ENCODE data around the gene GCLC. TPM values are rescaled to one million over a fixed set of nuclear protein-coding genes. Genes with fewer than 3 reads are reported as not detected.

Gene GCLC
- total RNA-seq, 1 experiment from 2014 or later = 37.2 TPM

DNA sequence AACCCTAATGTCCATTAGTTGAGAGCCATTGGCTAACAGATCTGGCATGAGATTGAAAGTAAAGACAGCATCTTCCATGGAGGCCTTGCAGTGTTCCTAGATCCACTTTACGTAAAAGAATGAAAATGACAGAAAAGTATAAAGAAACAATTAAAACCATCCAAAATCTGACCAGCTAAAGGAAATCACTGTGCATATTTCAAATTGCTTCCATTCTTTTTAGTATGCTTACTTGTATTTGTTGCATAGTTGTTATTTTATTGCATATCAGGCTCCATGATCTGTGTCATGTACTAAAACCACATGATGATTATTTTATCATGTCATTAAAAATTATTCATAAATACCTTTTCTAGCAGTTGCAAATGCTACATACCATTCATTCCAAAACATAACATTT, 67.9 kb downstream of the GCLC start:
- CTCF ChIA-PET = no interaction called here
- no peak for ATAC-seq

GRCh38 chr6:53474010-53474409, 70.9 kb downstream of the GCLC start:
- Histone ChIP-seq H3K4me3 (ENCODE audit: low read depth in 2 of 2, low read length in 2 of 2) (no peak overlapping the region), H3K9me3 (ENCODE audit: control insufficient read depth, insufficient read depth, low read depth, low read length) (no peaks in the 10 kb centered on the region), H3K4me1 (ENCODE audit: control insufficient read depth, insufficient read depth, low read length) (no peaks in the 10 kb centered on the region), H3K36me3 (ENCODE audit: control insufficient read depth, insufficient read depth, low read length) (no peaks in the 10 kb centered on the region), H3K27ac (ENCODE audit: low read length) (no peak overlapping the region), H3K27me3 (ENCODE audit: control insufficient read depth, insufficient read depth, low read length) (no peaks in the 10 kb centered on the region; the same call in 1 of the 2 replicates)
- no TSS peak for BruUV-seq (replicated peaks)
- in situ Hi-C loops (cut with HindIII; ENCODE audit: low pct_unique_long_range_greater_than_20kb, low sequenced_read_pairs) (no loop called here), intact Hi-C loops (cut with micrococcal nuclease; ENCODE audit: unreplicated experiment) (no loop called here)
- DNase-seq (ENCODE audit: low read depth, low spot score) = no peak
- CTCF ChIA-PET = no interaction called here
- TF ChIP-seq, protein P1, sequence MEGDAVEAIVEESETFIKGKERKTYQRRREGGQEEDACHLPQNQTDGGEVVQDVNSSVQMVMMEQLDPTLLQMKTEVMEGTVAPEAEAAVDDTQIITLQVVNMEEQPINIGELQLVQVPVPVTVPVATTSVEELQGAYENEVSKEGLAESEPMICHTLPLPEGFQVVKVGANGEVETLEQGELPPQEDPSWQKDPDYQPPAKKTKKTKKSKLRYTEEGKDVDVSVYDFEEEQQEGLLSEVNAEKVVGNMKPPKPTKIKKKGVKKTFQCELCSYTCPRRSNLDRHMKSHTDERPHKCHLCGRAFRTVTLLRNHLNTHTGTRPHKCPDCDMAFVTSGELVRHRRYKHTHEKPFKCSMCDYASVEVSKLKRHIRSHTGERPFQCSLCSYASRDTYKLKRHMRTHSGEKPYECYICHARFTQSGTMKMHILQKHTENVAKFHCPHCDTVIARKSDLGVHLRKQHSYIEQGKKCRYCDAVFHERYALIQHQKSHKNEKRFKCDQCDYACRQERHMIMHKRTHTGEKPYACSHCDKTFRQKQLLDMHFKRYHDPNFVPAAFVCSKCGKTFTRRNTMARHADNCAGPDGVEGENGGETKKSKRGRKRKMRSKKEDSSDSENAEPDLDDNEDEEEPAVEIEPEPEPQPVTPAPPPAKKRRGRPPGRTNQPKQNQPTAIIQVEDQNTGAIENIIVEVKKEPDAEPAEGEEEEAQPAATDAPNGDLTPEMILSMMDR (IDR thresholded peaks at IDR 0.05) = no peak
- TF ChIP-seq REST (IDR thresholded peaks at IDR 0.05; ENCODE audit: insufficient read depth in 1 of 2, low read depth in 2 of 2, low read length in 1 of 2) = no peak
- TF ChIP-seq POLR2AphosphoS5 (IDR thresholded peaks at IDR 0.05; ENCODE audit: low read depth, low read length) = no peak
- TF ChIP-seq SIN3A (IDR thresholded peaks at IDR 0.05; ENCODE audit: borderline replicate concordance, insufficient read depth, low read depth, low read length) = no peak
- no peak for TF ChIP-seq TCF7L2 (IDR thresholded peaks at IDR 0.05; ENCODE audit: low read depth, low read length)
- POLR2A ChIA-PET = no interaction called here
- no peak for ATAC-seq

More for the DNA sequence above, 67.9 kb downstream of the GCLC start:
- H3K27ac ChIP-seq (ENCODE audit: low read length) = no peak overlapping the region
- H3K4me1 ChIP-seq (ENCODE audit: control insufficient read depth, insufficient read depth, low read length) = no peaks in the 10 kb centered on the region
- no peaks in the 10 kb centered on the region for H3K9me3 ChIP-seq (ENCODE audit: control insufficient read depth, insufficient read depth, low read depth, low read length)
- H3K36me3 ChIP-seq (ENCODE audit: control insufficient read depth, insufficient read depth, low read length) = no peaks in the 10 kb centered on the region
- in situ Hi-C loops (cut with HindIII; ENCODE audit: low pct_unique_long_range_greater_than_20kb, low sequenced_read_pairs) (no loop called here), intact Hi-C loops (cut with micrococcal nuclease; ENCODE audit: unreplicated experiment) (no loop called here)
- no TSS peak for BruUV-seq (replicated peaks)
- H3K4me3 ChIP-seq (ENCODE audit: low read depth in 2 of 2, low read length in 2 of 2) = no peak overlapping the region
- no peaks in the 10 kb centered on the region; the same call in 1 of the 2 replicates for H3K27me3 ChIP-seq (ENCODE audit: control insufficient read depth, insufficient read depth, low read length)
- TF ChIP-seq POLR2AphosphoS5 (IDR thresholded peaks at IDR 0.05; ENCODE audit: low read depth, low read length) = no peak
- TF ChIP-seq TCF7L2 (IDR thresholded peaks at IDR 0.05; ENCODE audit: low read depth, low read length) = no peak
- TF ChIP-seq, protein P1 (IDR thresholded peaks at IDR 0.05) = no peak
- no peak for TF ChIP-seq SIN3A (IDR thresholded peaks at IDR 0.05; ENCODE audit: borderline replicate concordance, insufficient read depth, low read depth, low read length)
- TF ChIP-seq REST (IDR thresholded peaks at IDR 0.05; ENCODE audit: insufficient read depth in 1 of 2, low read depth in 2 of 2, low read length in 1 of 2) = no peak
- POLR2A ChIA-PET = interaction anchor here (0.6 kb wide), 1 partner anchor 86 kb away, joined by 3 read pairs; no protein-coding TSS in a partner anchor
- DNase-seq (ENCODE audit: low read depth, low spot score) = no peak

Data from Panc1 (cell line).